Activated CD8-positive, alpha-beta memory T cell treated with anti-CD3 and anti-CD28 coated beads for 36 hours (primary cell): ENCODE data around the gene UBE4B. TPM values are rescaled to one million over a fixed set of nuclear protein-coding genes. Genes with fewer than 3 reads are reported as not detected.
"Not testable (repeated sequence)": the region's sequence is repeated elsewhere in the genome, so short reads cannot be mapped to it uniquely, and the experiment has no call there.

ENCODE experiments used
- CTCF ChIA-PET: fragments of 350-600 bp; sonication (Branson Sonifier 250); formaldehyde crosslinking; loops from one replicate; lab custom pipeline; 2021; ENCODE audit warnings: antibody characterized with exemption; lab: Charles Lee
- POLR2A ChIA-PET: fragments of 350-600 bp; sonication (Branson Sonifier 250); formaldehyde crosslinking; loops from one replicate; lab custom pipeline; 2021; ENCODE audit warnings: antibody characterized with exemption; lab: Charles Lee
- total RNA-seq, 2 experiments: library from RNA; stranded (reverse); gene quantifications; one replicate each; pipeline ENCODE4 v1.2.3, GENCODE V29; 2021

Gene UBE4B
- total RNA-seq, 2 experiments from 2014 or later, result 37.8 to 38.4 TPM

DNA sequence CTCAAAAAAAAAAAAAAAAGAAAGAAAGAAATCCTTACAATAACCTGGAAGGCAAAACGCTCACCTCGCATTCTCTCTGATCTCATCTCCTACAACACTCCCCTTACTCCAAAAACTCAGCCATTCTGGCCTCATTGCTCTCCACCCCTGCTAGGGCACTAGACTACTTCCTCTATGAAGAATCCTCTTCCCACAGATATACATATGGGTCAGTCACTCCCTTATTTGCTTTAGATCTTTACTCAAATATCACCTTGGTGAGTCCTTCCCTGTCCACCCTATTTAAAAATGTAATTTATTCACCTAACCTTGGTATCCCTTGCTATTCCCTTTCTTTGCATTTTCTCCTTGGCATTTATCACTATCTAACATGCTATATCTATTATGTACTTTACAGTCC lies 153.0 kb downstream of the UBE4B start:
- ChIA-PET CTCF (interaction anchor here (1.1 kb wide), 1 partner anchor 24 kb away, joined by 4 read pairs; the partner anchor contains the start of gene KIF1B), POLR2A (interaction anchor here (0.6 to 0.7 kb wide), 2 partner anchors 17 to 30 kb away, joined by 3 to 4 read pairs; no protein-coding TSS in a partner anchor)

- POLR2A ChIA-PET, result interaction anchor here (0.6 kb wide), 1 partner anchor 16 kb away, joined by 3 read pairs; no protein-coding TSS in a partner anchor
- CTCF ChIA-PET, result interaction anchor here (1.1 kb wide), 1 partner anchor 24 kb away, joined by 4 read pairs; the partner anchor contains the start of gene KIF1B
These were observed 153.7 kb downstream of the UBE4B start for GRCh38 chr1:10186331-10187025.

DNA sequence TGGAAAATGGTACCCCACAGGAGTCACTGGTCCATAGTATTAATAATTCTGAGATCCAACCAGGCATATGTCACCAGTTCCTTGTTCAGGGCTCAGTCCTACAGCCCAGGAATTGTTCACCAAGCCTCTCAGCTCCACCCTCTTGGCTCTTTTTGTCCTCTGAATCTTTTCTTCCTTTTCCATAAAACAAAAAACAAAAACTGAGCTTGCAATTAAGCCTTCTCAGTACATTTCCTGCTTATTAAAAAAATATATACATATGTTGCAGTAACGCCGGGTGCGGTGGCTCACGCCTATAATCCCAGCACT lies 154.2 kb downstream of the UBE4B start:
- ChIA-PET POLR2A (no interaction called here), CTCF (no interaction called here)

GRCh38 chr1:10188133-10188650 lies 155.4 kb downstream of the UBE4B start:
- ChIA-PET CTCF (interaction anchor here (0.6 to 0.7 kb wide), 3 partner anchors 227 to 1339 kb away, joined by 3 to 4 read pairs (median 3); no protein-coding TSS in a partner anchor), POLR2A (no interaction called here)

GRCh38 chr1:10189659-10190058 lies 156.9 kb downstream of the UBE4B start:
- ChIA-PET POLR2A (interaction anchor here (0.5 kb wide), 1 partner anchor 515 kb away, joined by 3 read pairs; no protein-coding TSS in a partner anchor), CTCF (interaction anchor here (0.5 kb wide), 1 partner anchor 54 kb away, joined by 3 read pairs; no protein-coding TSS in a partner anchor)

GRCh38 chr1:10192263-10192662 lies 159.5 kb downstream of the UBE4B start:
- POLR2A ChIA-PET, result no interaction called here
- CTCF ChIA-PET, result interaction anchor here (0.9 to 1.3 kb wide), 2 partner anchors 17 to 24 kb away, joined by 3 read pairs; no protein-coding TSS in a partner anchor

- CTCF ChIA-PET, result interaction anchor here (0.9 kb wide), 1 partner anchor 23 kb away, joined by 3 read pairs; no protein-coding TSS in a partner anchor
- POLR2A ChIA-PET, result interaction anchor here (0.7 kb wide), 1 partner anchor 137 kb away, joined by 4 read pairs; no protein-coding TSS in a partner anchor
These were observed 160.5 kb downstream of the UBE4B start for GRCh38 chr1:10193288-10193687.

GRCh38 chr1:10195570-10195969 lies 162.8 kb downstream of the UBE4B start:
- ChIA-PET POLR2A (interaction anchor here (0.7 kb wide), 1 partner anchor 21 kb away, joined by 6 read pairs; no protein-coding TSS in a partner anchor), CTCF (interaction anchor here (0.8 kb wide), 1 partner anchor 14 kb away, joined by 3 read pairs; no protein-coding TSS in a partner anchor)

DNA sequence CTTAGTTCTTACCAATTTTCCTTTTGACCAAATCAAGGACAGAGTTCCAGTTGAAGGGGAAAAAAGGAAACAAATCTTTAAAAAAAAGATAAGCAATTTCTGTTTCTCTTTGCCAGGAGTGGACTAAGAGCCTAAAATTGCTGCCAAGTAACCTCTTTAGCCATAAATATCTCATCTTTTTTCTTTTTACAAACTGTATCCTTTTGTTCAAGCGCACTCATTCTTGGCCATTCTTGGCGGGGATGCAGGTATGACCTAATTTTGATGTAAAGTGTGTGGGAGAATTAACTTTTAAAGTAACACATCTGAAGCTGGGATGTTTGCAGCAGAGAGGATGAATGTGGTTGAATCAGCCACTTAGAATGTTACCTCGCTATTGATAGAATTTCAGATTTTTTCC lies 164.2 kb downstream of the UBE4B start:
- ChIA-PET CTCF (interaction anchor here (0.7 kb wide), 1 partner anchor 134 kb away, joined by 3 read pairs; no protein-coding TSS in a partner anchor), POLR2A (no interaction called here)

DNA sequence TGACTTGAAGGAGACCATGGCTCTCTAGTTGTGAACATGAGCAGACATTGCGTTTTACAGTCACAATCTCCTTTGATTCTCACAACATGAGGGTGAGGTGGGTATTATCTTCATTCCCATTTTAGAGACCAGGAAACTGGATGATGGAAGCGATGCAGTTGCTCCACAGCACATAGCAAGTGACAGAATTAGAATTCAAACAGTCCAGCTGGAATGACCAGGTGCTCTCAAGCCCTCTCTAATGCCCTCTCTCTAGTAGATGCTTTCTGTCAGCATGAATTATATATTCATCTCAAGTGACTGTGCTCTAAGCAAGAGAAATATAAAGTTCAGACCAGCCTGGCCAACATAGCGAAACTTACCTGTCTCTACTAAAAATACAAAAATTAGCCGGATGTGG lies 167.9 kb downstream of the UBE4B start:
- ChIA-PET CTCF (interaction anchor here (1.2 to 2.4 kb wide), 2 partner anchors 9 to 60 kb away, joined by 3 to 9 read pairs; partner anchors contain the start of gene KIF1B), POLR2A (no interaction called here)

- ChIA-PET CTCF (no interaction called here), POLR2A (no interaction called here)
These were observed 171.4 kb downstream of the UBE4B start for GRCh38 chr1:10204003-10204642.

GRCh38 chr1:10205206-10205605 lies 172.4 kb downstream of the UBE4B start:
- POLR2A ChIA-PET, CTCF ChIA-PET: not testable (repeated sequence)

- ChIA-PET CTCF (interaction anchor here (0.6 to 1.6 kb wide), 3 partner anchors 60 to 277 kb away, joined by 3 to 8 read pairs (median 3); no protein-coding TSS in a partner anchor), POLR2A (no interaction called here)
These were observed 175.1 kb downstream of the UBE4B start for GRCh38 chr1:10207810-10208209.

- CTCF ChIA-PET, result interaction anchor here (0.9 to 2.7 kb wide), 4 partner anchors 11 to 129 kb away, joined by 3 to 16 read pairs (median 6); no protein-coding TSS in a partner anchor
- POLR2A ChIA-PET, result interaction anchor here (0.6 kb wide), 1 partner anchor 142 kb away, joined by 5 read pairs; no protein-coding TSS in a partner anchor
These were observed 175.8 kb downstream of the UBE4B start for GRCh38 chr1:10208537-10208936.

- POLR2A ChIA-PET, result interaction anchor here (0.9 to 1.4 kb wide), 2 partner anchors 27 to 39 kb away, joined by 5 read pairs; no protein-coding TSS in a partner anchor
These were observed 176.8 kb downstream of the UBE4B start for GRCh38 chr1:10209590-10209904.

GRCh38 chr1:10209905-10210810 lies 177.4 kb downstream of the UBE4B start, which contains the start of gene KIF1B:
KIF1B (plus strand) TSS chr1:10210570; CDS start chr1:10232329, 21,759 bp downstream.
- CTCF ChIA-PET, result interaction anchor here (0.5 to 2.7 kb wide), 26 partner anchors 10 to 1368 kb away, joined by 3 to 16 read pairs (median 4); no protein-coding TSS in a partner anchor
- POLR2A ChIA-PET, result interaction anchor here (0.6 to 1.4 kb wide), 3 partner anchors 26 to 189 kb away, joined by 3 to 5 read pairs (median 5); no protein-coding TSS in a partner anchor

More at GRCh38 chr1:10209590-10209904, 176.8 kb downstream of the UBE4B start:
- CTCF ChIA-PET, result interaction anchor here (0.5 to 2.7 kb wide), 22 partner anchors 9 to 219 kb away, joined by 3 to 16 read pairs (median 4); no protein-coding TSS in a partner anchor
